ENCODE results near the gene EPX.
A peak's percentile ranks its signal among the peaks of the same experiment; 100 is the strongest.

EPX gene

DNA sequence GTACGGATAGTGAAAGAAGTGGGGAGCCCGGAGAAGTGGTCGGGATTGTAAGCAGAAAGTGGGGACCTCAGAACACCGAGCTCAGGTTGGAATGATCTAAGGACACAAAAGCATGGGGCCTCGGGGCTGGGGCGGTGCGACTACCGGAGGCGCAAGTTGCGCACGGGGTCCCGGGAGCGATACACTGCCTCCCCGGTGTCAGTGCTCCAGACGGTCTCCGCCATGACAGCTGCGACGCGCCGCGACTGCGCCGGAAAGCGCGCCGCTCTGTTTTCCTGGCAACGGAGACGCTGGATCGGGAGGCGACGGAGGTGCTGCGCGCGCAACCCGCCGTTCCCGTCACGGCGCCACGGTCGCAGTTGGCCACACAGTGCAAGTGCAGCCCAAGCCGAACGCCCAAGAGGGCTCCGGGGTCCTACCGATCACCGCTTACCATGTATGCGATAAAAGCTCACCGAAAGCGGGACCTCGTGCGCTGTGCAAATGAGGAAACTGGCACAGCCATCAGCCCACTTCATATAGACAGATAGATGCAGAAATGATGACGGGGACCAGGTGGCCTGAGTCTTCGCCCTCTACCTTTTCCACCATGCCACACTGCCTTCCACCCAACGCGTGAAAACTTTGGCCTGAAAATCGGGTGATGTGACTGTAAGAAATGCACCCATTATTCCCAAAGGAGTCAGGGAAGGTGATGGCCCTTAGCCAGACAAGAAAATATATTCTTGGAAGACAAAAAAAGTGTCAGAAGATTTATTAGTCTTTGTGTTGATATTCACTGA is 26.7 kb downstream of the EPX start, which contains the start of gene MKS1:
MKS1 (minus strand) TSS at position 249 of the 782 bp plus-strand sequence; CDS start at position 224, 25 bp downstream.
- TF ChIP-seq, protein P1, sequence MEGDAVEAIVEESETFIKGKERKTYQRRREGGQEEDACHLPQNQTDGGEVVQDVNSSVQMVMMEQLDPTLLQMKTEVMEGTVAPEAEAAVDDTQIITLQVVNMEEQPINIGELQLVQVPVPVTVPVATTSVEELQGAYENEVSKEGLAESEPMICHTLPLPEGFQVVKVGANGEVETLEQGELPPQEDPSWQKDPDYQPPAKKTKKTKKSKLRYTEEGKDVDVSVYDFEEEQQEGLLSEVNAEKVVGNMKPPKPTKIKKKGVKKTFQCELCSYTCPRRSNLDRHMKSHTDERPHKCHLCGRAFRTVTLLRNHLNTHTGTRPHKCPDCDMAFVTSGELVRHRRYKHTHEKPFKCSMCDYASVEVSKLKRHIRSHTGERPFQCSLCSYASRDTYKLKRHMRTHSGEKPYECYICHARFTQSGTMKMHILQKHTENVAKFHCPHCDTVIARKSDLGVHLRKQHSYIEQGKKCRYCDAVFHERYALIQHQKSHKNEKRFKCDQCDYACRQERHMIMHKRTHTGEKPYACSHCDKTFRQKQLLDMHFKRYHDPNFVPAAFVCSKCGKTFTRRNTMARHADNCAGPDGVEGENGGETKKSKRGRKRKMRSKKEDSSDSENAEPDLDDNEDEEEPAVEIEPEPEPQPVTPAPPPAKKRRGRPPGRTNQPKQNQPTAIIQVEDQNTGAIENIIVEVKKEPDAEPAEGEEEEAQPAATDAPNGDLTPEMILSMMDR (IDR thresholded peaks at IDR 0.05; ENCODE audit: low read depth, low read length) = peak; percentile 84
- H3K27me3 ChIP-seq (ENCODE audit: insufficient read depth, low read depth, severe bottlenecking) = no peaks in the 10 kb centered on the region
- H3K27ac ChIP-seq = peak within 1 kb of the TSS; percentile 73
- DNase-seq = peak; percentile 98
- H3K4me3 ChIP-seq (ENCODE audit: low read depth, low read length) = peak within 1 kb of the TSS; percentile 56
- peaks cover 25% of the 10 kb centered on the region for H3K36me3 ChIP-seq
- H3K9me3 ChIP-seq (ENCODE audit: severe bottlenecking) = no peaks in the 10 kb centered on the region

DNA sequence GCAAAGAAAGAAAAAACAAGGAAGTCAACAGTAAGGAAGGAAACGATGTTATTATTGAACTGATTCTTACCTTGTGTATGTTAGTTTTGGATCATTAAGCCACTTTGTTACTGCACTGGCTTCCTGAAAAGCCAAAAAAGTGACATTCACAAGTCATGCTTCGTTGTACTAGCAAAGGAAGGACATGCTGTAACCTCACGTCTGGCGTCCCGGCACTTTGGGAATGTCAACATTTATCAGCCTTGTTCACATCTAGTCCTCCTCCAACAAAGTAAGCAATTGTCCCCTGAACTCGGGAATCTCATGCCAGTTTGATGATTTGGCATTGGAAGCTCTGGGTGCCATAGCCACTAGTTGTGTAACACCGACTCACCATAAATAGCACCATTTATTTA is 27.3 kb downstream of the EPX start:
- TF ChIP-seq, protein P1 (IDR thresholded peaks at IDR 0.05; ENCODE audit: low read depth, low read length) = no peak
- no peaks in the 10 kb centered on the region for H3K27me3 ChIP-seq (ENCODE audit: insufficient read depth, low read depth, severe bottlenecking)
- peak overlapping the region; percentile 73 for H3K27ac ChIP-seq
- H3K9me3 ChIP-seq (ENCODE audit: severe bottlenecking) = no peaks in the 10 kb centered on the region
- H3K4me3 ChIP-seq (ENCODE audit: low read depth, low read length) = peak overlapping the region; percentile 56
- no peak for DNase-seq
- peaks cover 22% of the 10 kb centered on the region for H3K36me3 ChIP-seq

DNA sequence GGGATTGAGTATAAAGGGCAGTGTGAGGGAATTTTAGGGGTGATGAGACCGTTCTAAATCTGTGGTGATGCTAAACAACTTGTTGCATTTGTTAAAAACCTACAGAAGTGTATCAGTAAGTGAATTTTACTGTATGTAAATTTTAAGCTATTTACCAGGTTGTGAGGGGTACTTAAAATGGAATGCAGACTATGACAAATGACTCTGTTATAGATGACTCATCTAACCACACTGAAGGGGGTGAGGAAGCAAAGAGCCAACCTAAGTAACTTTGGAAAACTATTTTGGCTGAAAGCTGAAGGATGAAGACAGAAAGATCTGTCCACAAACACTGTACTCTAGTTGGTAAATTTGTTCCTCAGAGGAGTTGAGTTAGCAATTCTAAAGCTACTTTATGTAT is 31.8 kb downstream of the EPX start:
- no peaks in the 10 kb centered on the region for H3K36me3 ChIP-seq
- no peak overlapping the region for H3K4me3 ChIP-seq (ENCODE audit: low read depth, low read length)
- H3K9me3 ChIP-seq (ENCODE audit: severe bottlenecking) = no peaks in the 10 kb centered on the region
- no peak for DNase-seq
- H3K27me3 ChIP-seq (ENCODE audit: insufficient read depth, low read depth, severe bottlenecking) = no peaks in the 10 kb centered on the region
- TF ChIP-seq, protein P1 (IDR thresholded peaks at IDR 0.05; ENCODE audit: low read depth, low read length) = no peak
- no peak overlapping the region for H3K27ac ChIP-seq

DNA sequence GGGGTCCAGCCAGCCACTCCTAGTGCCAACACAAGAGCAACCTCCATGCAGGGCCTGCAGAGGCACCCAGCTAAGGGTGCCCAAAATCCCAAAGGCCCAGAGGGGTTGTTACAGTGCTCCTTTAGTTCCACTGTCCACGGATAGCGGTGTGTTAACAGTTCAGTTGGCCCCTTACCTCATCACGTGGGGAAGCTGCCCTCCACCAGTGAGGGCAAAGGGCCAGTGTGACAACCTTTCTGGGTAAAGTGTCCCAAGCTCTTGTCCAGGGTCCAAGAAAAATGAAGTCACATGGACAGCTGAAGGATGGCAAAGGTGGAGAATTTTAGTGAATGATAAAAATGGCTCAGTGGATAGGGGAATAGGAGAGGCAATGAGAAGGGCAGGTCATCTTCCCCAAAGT is 35.2 kb downstream of the EPX start:
- no peak for DNase-seq
- TF ChIP-seq, protein P1 (IDR thresholded peaks at IDR 0.05; ENCODE audit: low read depth, low read length) = no peak
- no peaks in the 10 kb centered on the region for H3K36me3 ChIP-seq
- H3K27me3 ChIP-seq (ENCODE audit: insufficient read depth, low read depth, severe bottlenecking) = no peaks in the 10 kb centered on the region
- no peaks in the 10 kb centered on the region for H3K9me3 ChIP-seq (ENCODE audit: severe bottlenecking)
- no peak overlapping the region for H3K4me3 ChIP-seq (ENCODE audit: low read depth, low read length)
- no peak overlapping the region for H3K27ac ChIP-seq

DNA sequence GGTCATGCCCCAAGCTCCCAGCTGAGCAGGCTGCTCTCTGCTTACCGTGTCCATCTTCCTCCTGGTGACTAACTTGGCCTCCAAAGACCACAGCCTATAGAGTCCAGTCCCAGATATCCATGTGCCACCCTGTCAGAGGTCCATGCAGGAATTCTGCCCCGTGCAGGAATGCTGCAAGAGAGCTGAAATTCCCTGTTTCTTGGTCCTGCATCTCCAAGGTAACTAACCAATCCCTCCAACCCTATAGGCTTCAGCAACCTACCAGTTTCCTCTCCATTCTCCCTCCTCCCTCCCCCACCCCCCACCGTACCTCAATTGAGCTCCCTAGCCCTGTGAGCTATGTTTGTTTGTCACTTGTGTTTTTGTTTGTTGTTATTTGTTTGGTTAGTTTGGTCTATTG is 36.2 kb downstream of the EPX start:
- no peaks in the 10 kb centered on the region for H3K27me3 ChIP-seq (ENCODE audit: insufficient read depth, low read depth, severe bottlenecking)
- TF ChIP-seq, protein P1 (IDR thresholded peaks at IDR 0.05; ENCODE audit: low read depth, low read length) = no peak
- no peaks in the 10 kb centered on the region for H3K36me3 ChIP-seq
- no peak overlapping the region for H3K27ac ChIP-seq
- H3K4me3 ChIP-seq (ENCODE audit: low read depth, low read length) = no peak overlapping the region
- H3K9me3 ChIP-seq (ENCODE audit: severe bottlenecking) = no peaks in the 10 kb centered on the region
- DNase-seq = no peak
